GM12892 (cell line): ENCODE results near the gene CYP1B1. TPM values are rescaled to one million over a fixed set of nuclear protein-coding genes. Genes with fewer than 3 reads are reported as not detected.
"Not testable (repeated sequence)": the region's sequence is repeated elsewhere in the genome, so short reads cannot be mapped to it uniquely, and the experiment has no call there.

Source experiments
- DNase-seq: peaks from one replicate; pipeline ENCODE4 v3.0.0; 2011; ENCODE audit not compliant: insufficient read length
- FAIRE-seq: peaks from 2 replicates; lab custom pipeline; 2011; peaks lifted over from hg19 to GRCh38; lab: Jason Lieb, UNC
- POLR2A ChIP-seq: IDR thresholded peaks from 2 replicates; pipeline ENCODE4 v1.6.1; 2011; ENCODE audit warnings: low read depth, low read length, control low read depth
- POLR2AphosphoS5 ChIP-seq: IDR thresholded peaks from 2 replicates; pipeline ENCODE4 v1.6.1; 2011; ENCODE audit warnings: low read depth, low read length, control low read depth
- TAF1 ChIP-seq: IDR thresholded peaks from 2 replicates; pipeline ENCODE4 v1.6.1; 2011; ENCODE audit warnings: low read depth, mild to moderate bottlenecking, control low read depth, low read length, borderline replicate concordance
- polyA plus RNA-seq: library from polyadenylated mRNA; unstranded; fragments of >200 nt; gene quantifications from one replicate; pipeline ENCODE4 v1.2.1, GENCODE V29; 2012; ENCODE audit warnings: missing spikeins, inconsistent platforms; ENCODE audit not compliant: missing spikeins

The CYP1B1 gene
- polyA plus RNA-seq = 9.0 TPM

DNA sequence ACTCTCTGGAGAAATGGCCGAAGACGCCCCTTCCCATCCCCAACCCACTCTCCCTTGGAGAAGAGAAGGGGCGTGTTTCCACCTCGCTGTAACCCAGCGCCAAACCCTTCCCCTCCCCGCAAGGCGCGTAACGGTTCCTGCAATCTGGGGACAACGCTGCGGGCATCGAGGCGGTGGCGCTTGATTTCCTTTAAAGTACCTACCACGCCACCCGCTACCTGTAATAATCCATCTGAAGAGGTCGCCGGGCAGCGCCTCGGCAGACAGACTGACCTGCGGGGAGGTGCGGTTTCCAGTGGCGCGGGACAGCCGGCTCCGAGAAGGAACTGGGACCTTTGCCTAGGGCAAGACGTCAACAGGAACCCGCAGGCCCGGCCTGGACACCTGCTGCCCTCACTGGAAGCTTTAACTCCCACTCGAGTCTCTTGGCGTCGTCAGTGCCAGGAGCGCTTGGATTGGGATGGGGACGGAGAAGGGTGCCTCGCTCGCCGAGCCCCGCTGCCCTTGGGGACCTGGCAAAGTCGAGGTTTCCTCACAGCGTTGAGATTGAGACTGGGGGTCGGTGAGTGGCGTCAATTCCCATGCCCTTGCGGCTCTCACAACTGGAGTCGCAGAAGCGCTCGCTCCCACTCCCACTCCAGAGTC, at the start of gene CYP1B1:
Gene CYP1B1, minus strand, starts transcription at position 645 of the 645 bp plus-strand sequence. CDS start 763 bp downstream, outside the sequence.
- peak; percentile 62 for FAIRE-seq
- no peak for DNase-seq
- TF ChIP-seq TAF1 = no peak
- TF ChIP-seq POLR2AphosphoS5 = 0 out of 2 replicates have a peak, but pooled peaks have one; percentile 35
- no peak for TF ChIP-seq POLR2A

DNA sequence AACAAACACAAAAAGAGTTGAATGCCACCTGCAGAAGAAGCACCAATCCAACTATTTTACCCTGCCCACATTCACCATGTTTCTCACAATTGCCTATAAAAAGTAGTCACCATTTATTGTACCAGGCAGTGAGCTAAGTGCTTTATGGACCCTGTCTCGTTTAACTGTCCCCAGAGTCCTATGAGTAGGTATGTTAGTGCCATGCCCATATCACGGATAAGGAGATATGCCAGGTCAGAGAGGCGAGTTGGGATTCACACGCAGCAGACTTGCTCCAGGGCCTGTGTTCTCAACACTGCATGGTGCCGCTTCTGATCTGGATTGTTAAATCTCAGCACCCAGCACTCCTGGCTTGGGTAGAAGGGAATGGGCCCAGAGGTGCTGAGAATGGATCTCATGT, 49.1 kb upstream of the CYP1B1 start:
- DNase-seq = no peak
- TF ChIP-seq TAF1 (no peak), POLR2A (no peak), POLR2AphosphoS5 (no peak)
- no peak for FAIRE-seq

DNA sequence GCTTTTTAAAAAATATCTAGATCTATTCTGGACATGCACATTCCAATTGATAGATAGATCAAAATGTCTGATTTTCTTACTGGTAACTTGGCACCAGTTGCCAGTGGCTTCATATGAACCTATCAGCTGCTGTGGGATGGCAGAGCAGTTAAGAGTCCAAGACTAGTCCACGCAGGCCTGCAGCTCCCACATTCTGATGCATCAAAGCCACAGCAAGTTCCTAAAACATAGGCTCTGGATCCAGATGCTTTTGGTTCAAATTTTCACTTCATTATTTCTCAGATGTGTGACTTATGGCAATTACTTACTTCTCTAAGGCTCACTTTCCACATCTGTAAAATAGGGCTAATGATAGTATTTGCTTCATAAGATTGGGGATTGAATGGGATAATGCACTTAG, 48.0 kb upstream of the CYP1B1 start:
- DNase-seq = no peak
- TF ChIP-seq POLR2A = no peak
- TF ChIP-seq POLR2AphosphoS5 = no peak
- no peak for TF ChIP-seq TAF1
- FAIRE-seq = no peak

DNA sequence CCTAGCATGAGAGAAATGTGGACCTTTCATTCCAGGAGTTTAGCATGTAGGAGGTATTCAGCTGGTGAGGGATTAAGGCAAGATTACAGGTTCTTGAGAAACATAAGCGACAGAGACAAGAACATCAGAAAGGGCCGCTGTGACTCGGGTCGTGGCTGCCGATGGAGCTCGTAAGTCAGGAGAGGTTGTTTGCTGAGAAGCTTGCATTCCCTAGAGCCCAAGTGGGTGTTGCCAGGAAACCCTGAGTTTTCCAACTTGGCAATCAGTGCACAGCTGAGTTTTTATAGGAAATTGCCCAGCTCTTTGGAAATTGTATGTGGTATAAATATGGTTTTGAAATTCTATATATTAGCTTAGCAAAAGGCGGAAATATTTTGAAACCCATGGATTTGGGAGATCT, 46.4 kb upstream of the CYP1B1 start:
- TF ChIP-seq TAF1 = no peak
- TF ChIP-seq POLR2A = no peak
- no peak for TF ChIP-seq POLR2AphosphoS5
- DNase-seq (no peak), FAIRE-seq (no peak)

DNA sequence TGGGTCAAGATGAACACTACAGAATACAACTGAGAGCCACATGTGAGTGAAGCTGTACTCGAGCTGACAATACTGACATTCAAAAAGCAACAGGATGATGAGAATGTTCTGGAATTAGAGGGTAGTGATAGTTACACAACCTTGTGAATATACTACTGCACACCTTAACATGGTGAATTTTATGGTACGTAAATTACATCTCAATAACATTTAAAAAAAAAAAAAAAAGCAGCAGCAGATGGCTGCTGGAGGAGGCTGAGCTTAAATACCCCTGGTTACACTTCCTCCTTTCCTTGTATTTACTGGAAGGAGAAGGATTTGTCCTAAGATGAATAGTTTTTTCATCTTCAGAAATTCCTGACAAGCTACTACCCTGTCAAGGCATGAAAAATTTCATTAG, 45.5 kb upstream of the CYP1B1 start:
- TF ChIP-seq POLR2A = no peak
- TF ChIP-seq TAF1 = no peak
- TF ChIP-seq POLR2AphosphoS5 = no peak
- DNase-seq (no peak), FAIRE-seq (no peak)

DNA sequence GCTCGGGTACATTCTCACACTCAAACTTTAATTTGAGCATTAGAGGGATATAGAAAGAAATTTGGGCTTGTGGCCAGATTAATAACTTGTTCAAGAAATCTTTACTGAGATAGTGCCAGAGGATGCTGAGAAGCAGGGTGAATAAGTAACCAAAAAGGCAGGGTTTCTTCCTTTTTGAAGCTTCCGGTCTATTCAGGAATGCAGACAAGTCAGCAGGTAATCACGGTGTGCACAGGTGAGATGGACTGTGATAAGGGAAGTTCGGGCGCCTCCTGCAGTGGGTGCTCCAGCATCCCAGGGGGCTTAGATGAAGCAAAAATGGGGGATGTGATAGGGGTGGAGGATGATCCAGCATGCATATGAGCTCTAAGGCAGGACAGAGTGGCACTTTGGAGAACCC, 44.9 kb upstream of the CYP1B1 start:
- no peak for FAIRE-seq
- no peak for DNase-seq
- TF ChIP-seq POLR2A (no peak), POLR2AphosphoS5 (no peak), TAF1 (no peak)

DNA sequence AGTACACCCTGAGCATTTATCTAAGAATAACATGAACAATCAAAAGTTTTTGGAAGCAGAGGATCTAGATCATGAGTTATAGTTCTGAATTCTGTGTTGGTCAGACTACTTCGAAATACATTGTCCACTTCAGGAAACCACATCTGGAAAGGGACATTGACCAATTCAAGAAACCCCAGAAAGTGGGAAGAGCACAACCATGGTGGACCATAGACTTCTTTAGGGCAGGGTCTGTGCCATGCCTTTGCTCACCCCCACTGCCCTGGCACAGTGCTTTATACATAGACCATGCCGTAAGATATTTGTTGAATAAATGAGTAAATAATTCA, 44.3 kb upstream of the CYP1B1 start:
- TF ChIP-seq POLR2A (no peak), POLR2AphosphoS5 (no peak), TAF1 (no peak)
- FAIRE-seq (no peak), DNase-seq (no peak)

DNA sequence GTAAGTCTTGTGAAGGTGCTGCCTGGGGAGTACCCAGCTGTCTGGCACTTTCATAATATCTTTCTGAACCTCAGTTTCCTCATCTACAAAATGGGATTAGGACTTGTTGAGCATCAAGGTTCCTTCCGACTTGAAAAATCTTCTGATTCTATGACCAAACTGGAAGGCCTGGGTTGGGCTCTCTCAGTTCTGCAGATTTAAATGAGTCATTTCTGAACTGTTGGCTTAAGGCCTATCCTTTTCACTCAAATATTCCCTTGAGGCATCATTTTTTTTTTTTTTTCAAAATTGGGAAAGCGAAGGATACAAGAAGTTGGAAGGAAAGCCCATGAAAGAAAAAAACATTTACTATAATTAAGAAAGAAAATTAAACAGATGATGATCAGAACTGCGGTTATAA, 40.8 kb upstream of the CYP1B1 start:
- FAIRE-seq = no peak

DNA sequence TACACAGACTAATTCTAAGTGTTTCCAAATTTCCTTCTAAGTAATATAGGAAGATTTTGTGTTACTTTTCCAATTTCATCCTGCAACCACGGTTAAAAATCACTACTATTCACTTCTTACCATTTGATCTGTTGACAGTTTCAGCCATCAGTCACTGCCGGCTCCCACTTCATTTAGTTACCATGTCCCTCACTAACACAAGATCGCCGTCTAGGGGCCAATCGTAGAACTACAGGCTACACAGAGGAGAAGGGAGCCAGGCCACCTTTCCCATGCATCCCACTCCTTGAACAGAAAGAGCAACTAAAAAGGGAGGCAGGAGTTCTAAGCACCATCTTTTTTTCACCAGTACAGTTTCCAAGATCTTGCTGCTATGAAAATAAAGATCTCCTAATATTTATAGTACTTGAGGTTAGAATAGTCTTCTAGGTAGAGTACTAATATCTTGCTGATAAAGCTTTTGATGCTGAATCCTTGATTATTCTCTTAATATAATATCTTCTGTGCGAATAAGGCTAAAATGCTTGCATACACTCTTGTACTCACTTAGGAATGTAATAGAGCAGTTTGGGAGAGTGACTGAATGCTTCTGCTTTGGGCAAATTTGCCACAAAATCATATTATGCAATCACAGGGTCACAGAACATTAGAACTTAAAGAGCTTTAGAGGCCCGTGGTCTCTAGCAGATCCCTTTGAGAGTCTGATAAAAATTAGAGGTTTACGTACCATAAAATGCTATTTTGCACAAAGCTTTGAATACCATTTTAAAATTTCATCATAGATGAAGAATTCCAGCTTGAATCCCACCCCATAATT, 39.5 kb upstream of the CYP1B1 start:
- no peak for TF ChIP-seq TAF1
- TF ChIP-seq POLR2AphosphoS5 = no peak
- TF ChIP-seq POLR2A = no peak
- FAIRE-seq = peak; percentile 83
- DNase-seq = peak; percentile 43

More for the DNA sequence above, 40.8 kb upstream of the CYP1B1 start:
- TF ChIP-seq POLR2AphosphoS5 (no peak), POLR2A (no peak), TAF1 (no peak)
- DNase-seq = no peak

DNA sequence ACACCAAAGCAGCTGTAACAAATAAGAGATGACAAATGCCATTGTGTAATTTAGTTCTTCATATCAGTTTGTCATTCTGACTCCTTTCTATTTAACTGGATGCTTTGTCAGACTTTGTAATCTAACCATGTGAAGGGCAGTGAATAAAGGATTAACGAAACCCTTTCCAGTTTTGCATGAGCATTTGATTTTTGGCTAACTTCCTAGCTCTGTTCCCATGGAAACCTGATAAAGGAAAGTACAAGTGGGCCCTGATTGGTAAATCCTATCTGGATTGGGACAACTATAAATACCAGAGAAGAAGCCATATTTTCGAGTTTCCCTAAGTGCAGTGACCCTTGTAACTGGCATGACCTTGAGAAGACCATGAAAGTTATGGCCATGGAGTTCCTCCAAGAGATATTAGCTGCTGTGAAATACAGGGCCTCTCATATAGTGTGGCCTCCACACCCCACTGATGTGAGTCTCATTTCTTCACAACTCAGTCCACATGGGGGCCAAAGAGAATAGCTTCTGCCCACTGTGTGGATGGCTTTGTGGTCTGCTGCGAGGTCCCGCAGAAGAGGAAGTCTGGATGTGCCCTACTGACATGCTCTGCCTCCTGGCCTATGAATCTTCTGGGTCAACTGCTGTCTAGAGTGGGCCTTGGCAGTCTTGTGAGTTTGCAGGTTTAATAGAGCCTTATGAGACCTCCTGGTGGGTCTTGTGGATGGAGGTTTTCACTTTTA, 38.2 kb upstream of the CYP1B1 start:
- no peak for FAIRE-seq

DNA sequence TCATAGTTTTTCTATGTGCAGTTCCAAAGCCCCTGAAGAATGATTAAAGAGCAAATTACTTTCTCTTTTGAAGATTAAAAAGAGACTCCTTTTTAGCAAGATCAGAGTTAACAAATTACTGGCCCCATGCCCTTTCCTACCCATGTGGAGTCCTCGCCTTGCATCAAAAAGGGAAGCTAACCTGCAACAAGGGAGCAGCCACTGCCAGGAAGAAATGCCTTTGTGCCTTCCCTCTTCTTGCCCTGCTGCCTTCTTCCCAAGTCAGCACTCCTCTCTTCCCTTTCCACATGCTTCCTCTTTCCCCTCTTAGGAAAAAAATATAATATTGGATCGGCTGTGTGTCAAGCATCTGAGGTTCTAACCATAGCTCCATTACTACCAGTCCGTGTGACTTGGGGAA, 37.1 kb upstream of the CYP1B1 start:
- DNase-seq (no peak), FAIRE-seq (no peak)

More for the DNA sequence above, 38.2 kb upstream of the CYP1B1 start:
- DNase-seq = no peak
- no peak for TF ChIP-seq POLR2AphosphoS5
- TF ChIP-seq POLR2A = no peak

DNA sequence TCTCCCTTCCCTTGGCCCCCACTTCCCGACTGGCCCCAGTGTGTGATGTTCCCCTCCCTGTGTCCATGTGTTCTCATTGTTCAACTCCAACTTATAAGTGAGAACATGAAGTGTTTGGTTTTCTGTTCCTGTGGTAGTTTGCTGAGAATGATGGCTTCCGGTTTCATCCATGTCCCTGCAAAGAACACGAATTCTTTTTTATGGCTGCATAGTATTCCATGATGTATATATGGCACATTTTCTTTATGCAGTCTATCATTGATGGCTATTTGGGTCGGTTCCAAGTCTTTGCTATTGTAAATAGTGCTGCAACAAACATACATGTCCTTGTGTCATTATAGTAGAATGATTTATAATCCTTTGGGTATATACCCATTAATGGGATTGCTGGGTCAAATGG, 35.4 kb upstream of the CYP1B1 start:
- not testable (repeated sequence) for DNase-seq, FAIRE-seq

More for the DNA sequence above, 37.1 kb upstream of the CYP1B1 start:
- no peak for TF ChIP-seq POLR2AphosphoS5
- no peak for TF ChIP-seq TAF1
- no peak for TF ChIP-seq POLR2A
